MM.1S (cell line): ENCODE results near the gene RGR.

Experiments used
- DNase-seq: peaks from one replicate; pipeline ENCODE4 v3.0.0-alpha.2; 2015
- H2AFZ ChIP-seq: fragments of 300-600 bp; sonication (generic); 2 replicates; pipeline ENCODE4 v1.6.0; 2016; ENCODE audit warnings: antibody characterized with exemption, low read length
- H3F3A ChIP-seq: fragments of 300-600 bp; sonication (generic); 2 replicates; pipeline ENCODE4 v1.6.1; 2016; ENCODE audit warnings: mild to moderate bottlenecking, antibody characterized with exemption, low read length, moderate library complexity, mixed read lengths; ENCODE audit not compliant: insufficient read depth
- H3K27ac ChIP-seq: fragments of 300-600 bp; sonication (generic); 2 replicates; pipeline ENCODE4 v1.5.1; 2016; ENCODE audit warnings: mild to moderate bottlenecking, low read length
- H3K27me3 ChIP-seq: fragments of 300-600 bp; sonication (generic); replicated peaks from 2 replicates; pipeline ENCODE4 v1.6.0; 2016; ENCODE audit warnings: low read length; ENCODE audit not compliant: insufficient read depth
- H3K36me3 ChIP-seq: fragments of 300-600 bp; sonication (generic); replicated peaks from 2 replicates; pipeline ENCODE4 v1.6.1; 2016; ENCODE audit warnings: mild to moderate bottlenecking, low read length, mixed read lengths; ENCODE audit not compliant: insufficient read depth
- H3K4me1 ChIP-seq: fragments of 300-600 bp; sonication (generic); 2 replicates; pipeline ENCODE4 v1.6.1; 2016; ENCODE audit warnings: low read length, mixed read lengths
- H3K4me2 ChIP-seq: fragments of 300-600 bp; sonication (generic); 2 replicates; pipeline ENCODE4 v1.6.0; 2016; ENCODE audit warnings: low read depth, low read length
- H3K4me3 ChIP-seq: fragments of 300-600 bp; sonication (generic); 2 replicates; pipeline ENCODE4 v1.5.1; 2016; ENCODE audit warnings: low read length, mixed read lengths
- H3K79me2 ChIP-seq: fragments of 300-600 bp; sonication (generic); 2 replicates; pipeline ENCODE4 v1.6.1; 2016; ENCODE audit warnings: mixed run types, low read length, mixed read lengths
- H3K9ac ChIP-seq: fragments of 300-600 bp; sonication (generic); 2 replicates; pipeline ENCODE4 v1.6.1; 2016; ENCODE audit warnings: low read length, mixed read lengths
- H3K9me2 ChIP-seq: fragments of 300-600 bp; sonication (generic); replicated peaks from 2 replicates; pipeline ENCODE4 v1.6.1; 2016; ENCODE audit warnings: mild to moderate bottlenecking, low read length, mixed read lengths; ENCODE audit not compliant: insufficient read depth
- H3K9me3 ChIP-seq: fragments of 300-600 bp; sonication (generic); replicated peaks from 2 replicates; pipeline ENCODE4 v1.6.1; 2016; ENCODE audit warnings: mild to moderate bottlenecking, low read length, mixed read lengths; ENCODE audit not compliant: insufficient read depth
- H4K20me1 ChIP-seq: fragments of 300-600 bp; sonication (generic); 2 replicates; pipeline ENCODE4 v1.6.1; 2016; ENCODE audit warnings: mild to moderate bottlenecking, low read length, moderate library complexity, mixed read lengths; ENCODE audit not compliant: insufficient read depth
- EZH2 ChIP-seq: fragments of 300-600 bp; sonication (generic); optimal IDR thresholded peaks from 2 replicates; pipeline ENCODE3; 2017; ENCODE audit warnings: low read depth, mild to moderate bottlenecking, antibody characterized with exemption, low read length, mixed read lengths
- EZH2phosphoT487 ChIP-seq: fragments of 300-600 bp; sonication (generic); IDR thresholded peaks from 2 replicates; pipeline ENCODE4 v1.6.1; 2018; ENCODE audit warnings: antibody characterized with exemption, low read length
- TF ChIP-seq, protein P1 (sequence below): fragments of 300-600 bp; sonication (generic); IDR thresholded peaks from 2 replicates; pipeline ENCODE4 v1.5.1; 2016; ENCODE audit warnings: antibody characterized with exemption, low read length, mixed read lengths

RGR gene

DNA sequence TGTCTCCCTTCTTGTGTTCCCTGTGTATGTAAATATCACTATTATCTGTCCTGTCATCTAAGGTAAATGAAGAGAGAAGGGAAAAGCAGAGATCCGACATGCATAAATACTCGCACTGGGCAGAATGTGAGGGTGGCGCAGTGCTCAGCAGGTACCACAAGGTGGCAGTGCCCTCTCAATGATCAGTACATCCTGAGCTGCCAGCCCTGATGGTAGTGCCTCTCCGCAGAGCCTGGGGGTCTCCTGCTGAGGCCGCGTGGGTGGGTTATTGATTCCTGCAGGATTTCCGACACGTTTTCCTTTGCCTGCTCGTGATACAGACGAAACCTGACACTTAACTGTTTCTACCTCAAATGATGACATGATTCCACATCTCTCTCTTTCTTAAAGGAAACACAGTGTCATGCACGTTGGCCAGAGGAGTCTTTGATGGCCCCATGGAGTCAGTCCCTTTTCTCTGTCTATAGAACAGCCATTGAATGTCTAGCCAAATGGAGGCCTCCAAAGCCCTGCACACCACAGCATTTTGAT, 19.8 kb downstream of the RGR start:
- H3K4me1 ChIP-seq, result no peaks in the 10 kb centered on the region
- H3K9me2 ChIP-seq, result no peaks in the 10 kb centered on the region
- H3K36me3 ChIP-seq, result no peaks in the 10 kb centered on the region
- H3K9me3 ChIP-seq, result no peaks in the 10 kb centered on the region
- H3K79me2 ChIP-seq, result no peaks in the 10 kb centered on the region
- TF ChIP-seq, protein P1, sequence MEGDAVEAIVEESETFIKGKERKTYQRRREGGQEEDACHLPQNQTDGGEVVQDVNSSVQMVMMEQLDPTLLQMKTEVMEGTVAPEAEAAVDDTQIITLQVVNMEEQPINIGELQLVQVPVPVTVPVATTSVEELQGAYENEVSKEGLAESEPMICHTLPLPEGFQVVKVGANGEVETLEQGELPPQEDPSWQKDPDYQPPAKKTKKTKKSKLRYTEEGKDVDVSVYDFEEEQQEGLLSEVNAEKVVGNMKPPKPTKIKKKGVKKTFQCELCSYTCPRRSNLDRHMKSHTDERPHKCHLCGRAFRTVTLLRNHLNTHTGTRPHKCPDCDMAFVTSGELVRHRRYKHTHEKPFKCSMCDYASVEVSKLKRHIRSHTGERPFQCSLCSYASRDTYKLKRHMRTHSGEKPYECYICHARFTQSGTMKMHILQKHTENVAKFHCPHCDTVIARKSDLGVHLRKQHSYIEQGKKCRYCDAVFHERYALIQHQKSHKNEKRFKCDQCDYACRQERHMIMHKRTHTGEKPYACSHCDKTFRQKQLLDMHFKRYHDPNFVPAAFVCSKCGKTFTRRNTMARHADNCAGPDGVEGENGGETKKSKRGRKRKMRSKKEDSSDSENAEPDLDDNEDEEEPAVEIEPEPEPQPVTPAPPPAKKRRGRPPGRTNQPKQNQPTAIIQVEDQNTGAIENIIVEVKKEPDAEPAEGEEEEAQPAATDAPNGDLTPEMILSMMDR, result peak; percentile 96
- TF ChIP-seq EZH2, result no peak
- TF ChIP-seq EZH2phosphoT487, result no peak
- peak overlapping the region; percentile 12; the same call in 1 of the 2 replicates for H2AFZ ChIP-seq
- H3K4me3 ChIP-seq, result no peak overlapping the region
- DNase-seq, result peak; percentile 51
- no peak overlapping the region for H3K4me2 ChIP-seq
- no peak overlapping the region for H3K27ac ChIP-seq
- H3F3A ChIP-seq, result no peaks in the 10 kb centered on the region
- H4K20me1 ChIP-seq, result no peaks in the 10 kb centered on the region
- H3K27me3 ChIP-seq, result no peaks in the 10 kb centered on the region
- H3K9ac ChIP-seq, result no peak overlapping the region

DNA sequence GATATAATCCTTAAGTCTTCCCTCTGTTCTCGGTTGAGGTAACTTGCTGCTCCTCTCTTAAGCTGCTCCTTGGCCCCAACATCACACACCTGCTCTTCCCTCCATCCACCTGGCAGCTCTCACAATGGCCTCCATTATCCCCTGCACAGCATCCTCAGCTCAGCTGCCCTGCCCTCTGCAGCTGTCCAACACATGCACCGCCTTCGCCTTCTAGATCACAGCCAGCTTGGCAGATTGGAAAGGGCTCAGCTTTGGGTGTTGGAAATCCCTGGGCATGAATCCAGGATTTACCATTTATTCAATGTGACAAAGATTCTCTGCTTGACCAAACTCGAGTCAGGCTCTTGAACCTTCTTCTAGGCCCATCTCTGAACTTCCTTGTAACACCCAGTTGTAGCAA, 20.6 kb downstream of the RGR start:
- Histone ChIP-seq H3K9me3 (no peaks in the 10 kb centered on the region), H3K9ac (no peak overlapping the region), H3K9me2 (no peaks in the 10 kb centered on the region), H3K4me3 (no peak overlapping the region), H3K79me2 (no peaks in the 10 kb centered on the region), H3K27ac (no peak overlapping the region), H3K4me2 (no peak overlapping the region), H3K27me3 (no peaks in the 10 kb centered on the region), H3F3A (no peaks in the 10 kb centered on the region), H2AFZ (no peak overlapping the region), H3K36me3 (no peaks in the 10 kb centered on the region), H4K20me1 (no peaks in the 10 kb centered on the region), H3K4me1 (no peaks in the 10 kb centered on the region)
- TF ChIP-seq, protein P1, result no peak
- TF ChIP-seq EZH2 (no peak), EZH2phosphoT487 (no peak)
- no peak for DNase-seq

DNA sequence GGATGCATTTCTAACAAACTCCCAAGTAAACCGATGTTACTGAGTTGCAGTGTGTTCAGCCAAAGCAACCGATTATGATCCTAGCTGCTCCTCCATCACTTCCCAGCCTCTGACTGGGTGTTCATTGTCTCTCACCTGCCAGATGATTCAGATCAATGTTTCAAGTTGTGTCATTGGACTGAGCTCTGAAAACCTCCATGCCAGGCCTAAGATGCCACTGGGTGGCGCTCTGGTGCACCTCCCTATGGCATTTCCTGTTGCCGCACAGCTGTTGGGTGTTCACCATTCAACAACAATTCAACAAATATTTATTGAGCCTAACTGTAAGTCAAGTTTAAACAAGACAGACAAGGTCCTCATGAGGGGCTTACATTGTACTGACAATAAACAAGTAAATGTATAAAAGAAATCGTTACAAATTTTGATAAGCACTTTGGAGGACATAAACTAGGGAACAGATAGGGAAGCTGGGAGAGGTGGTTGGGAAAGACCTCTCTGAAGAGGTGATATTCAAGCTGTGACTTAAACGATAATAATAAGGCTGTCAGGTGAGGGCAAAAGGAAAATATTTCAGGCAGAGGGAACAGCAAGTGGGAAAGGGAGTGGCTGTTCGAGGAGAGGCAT, 22.8 kb downstream of the RGR start:
- H3K27me3 ChIP-seq, result no peaks in the 10 kb centered on the region
- no peak overlapping the region for H2AFZ ChIP-seq
- no peaks in the 10 kb centered on the region for H3F3A ChIP-seq
- H3K79me2 ChIP-seq, result no peaks in the 10 kb centered on the region
- H3K9me3 ChIP-seq, result no peaks in the 10 kb centered on the region
- no peak overlapping the region for H3K9ac ChIP-seq
- no peak overlapping the region for H3K4me3 ChIP-seq
- H3K4me2 ChIP-seq, result no peak overlapping the region
- H3K4me1 ChIP-seq, result no peaks in the 10 kb centered on the region
- DNase-seq, result no peak
- TF ChIP-seq, protein P1, result peak; percentile 52
- TF ChIP-seq EZH2, result no peak
- no peak for TF ChIP-seq EZH2phosphoT487
- no peaks in the 10 kb centered on the region for H4K20me1 ChIP-seq
- no peaks in the 10 kb centered on the region for H3K9me2 ChIP-seq
- no peaks in the 10 kb centered on the region for H3K36me3 ChIP-seq
- H3K27ac ChIP-seq, result no peak overlapping the region
